ENCODE measurements around the gene MAMLD1.

The MAMLD1 gene

DNA sequence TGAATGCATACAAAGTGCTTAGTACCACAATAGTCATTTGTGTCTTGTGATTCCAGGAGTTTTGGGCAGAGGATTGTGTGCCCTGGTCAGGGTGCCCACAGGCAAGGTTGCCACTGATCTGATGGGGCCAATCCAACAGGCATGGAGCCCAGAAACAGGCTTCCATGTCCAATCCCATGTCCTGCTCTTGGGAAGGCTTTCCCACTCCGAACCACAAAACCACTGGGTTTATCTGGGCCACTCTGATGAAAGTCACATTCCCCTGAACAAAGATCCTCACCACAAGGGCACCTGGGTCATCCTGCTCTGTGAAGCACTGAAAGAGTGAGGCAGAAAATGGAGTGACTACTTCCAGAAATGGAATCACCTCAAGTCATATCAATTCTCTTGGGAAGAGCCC lies 96.9 kb downstream of the MAMLD1 start:
- Histone ChIP-seq H3K36me3 (ENCODE audit: control insufficient read depth, low read length) (no peaks in the 10 kb centered on the region), H3K9me2 (replicated peaks; ENCODE audit: control insufficient read depth, low read length) (no peaks in the 10 kb centered on the region), H3K27ac (ENCODE audit: low read depth, low read length) (no peak overlapping the region), H3K79me2 (ENCODE audit: control insufficient read depth, low read length) (no peaks in the 10 kb centered on the region), H3K4me1 (ENCODE audit: control insufficient read depth, low read length) (no peaks in the 10 kb centered on the region), H3K9me3 (ENCODE audit: control insufficient read depth, insufficient read depth, low read length) (no peaks in the 10 kb centered on the region), H3F3A (ENCODE audit: control insufficient read depth, insufficient read depth) (no peaks in the 10 kb centered on the region), H3K27me3 (ENCODE audit: control insufficient read depth, low read length) (no peaks in the 10 kb centered on the region), H3K4me3 (ENCODE audit: low read length) (no peak overlapping the region), H4K20me1 (ENCODE audit: control insufficient read depth, insufficient read depth, low read depth, low read length) (no peaks in the 10 kb centered on the region), H3K4me2 (ENCODE audit: low read length) (no peak overlapping the region)
- TF ChIP-seq, protein P1, sequence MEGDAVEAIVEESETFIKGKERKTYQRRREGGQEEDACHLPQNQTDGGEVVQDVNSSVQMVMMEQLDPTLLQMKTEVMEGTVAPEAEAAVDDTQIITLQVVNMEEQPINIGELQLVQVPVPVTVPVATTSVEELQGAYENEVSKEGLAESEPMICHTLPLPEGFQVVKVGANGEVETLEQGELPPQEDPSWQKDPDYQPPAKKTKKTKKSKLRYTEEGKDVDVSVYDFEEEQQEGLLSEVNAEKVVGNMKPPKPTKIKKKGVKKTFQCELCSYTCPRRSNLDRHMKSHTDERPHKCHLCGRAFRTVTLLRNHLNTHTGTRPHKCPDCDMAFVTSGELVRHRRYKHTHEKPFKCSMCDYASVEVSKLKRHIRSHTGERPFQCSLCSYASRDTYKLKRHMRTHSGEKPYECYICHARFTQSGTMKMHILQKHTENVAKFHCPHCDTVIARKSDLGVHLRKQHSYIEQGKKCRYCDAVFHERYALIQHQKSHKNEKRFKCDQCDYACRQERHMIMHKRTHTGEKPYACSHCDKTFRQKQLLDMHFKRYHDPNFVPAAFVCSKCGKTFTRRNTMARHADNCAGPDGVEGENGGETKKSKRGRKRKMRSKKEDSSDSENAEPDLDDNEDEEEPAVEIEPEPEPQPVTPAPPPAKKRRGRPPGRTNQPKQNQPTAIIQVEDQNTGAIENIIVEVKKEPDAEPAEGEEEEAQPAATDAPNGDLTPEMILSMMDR (IDR thresholded peaks at IDR 0.05; ENCODE audit: low read depth, low read length, poor library complexity, severe bottlenecking) = no peak
- no peak for TF ChIP-seq EZH2phosphoT487 (IDR thresholded peaks at IDR 0.05; ENCODE audit: borderline replicate concordance, low read length)

DNA sequence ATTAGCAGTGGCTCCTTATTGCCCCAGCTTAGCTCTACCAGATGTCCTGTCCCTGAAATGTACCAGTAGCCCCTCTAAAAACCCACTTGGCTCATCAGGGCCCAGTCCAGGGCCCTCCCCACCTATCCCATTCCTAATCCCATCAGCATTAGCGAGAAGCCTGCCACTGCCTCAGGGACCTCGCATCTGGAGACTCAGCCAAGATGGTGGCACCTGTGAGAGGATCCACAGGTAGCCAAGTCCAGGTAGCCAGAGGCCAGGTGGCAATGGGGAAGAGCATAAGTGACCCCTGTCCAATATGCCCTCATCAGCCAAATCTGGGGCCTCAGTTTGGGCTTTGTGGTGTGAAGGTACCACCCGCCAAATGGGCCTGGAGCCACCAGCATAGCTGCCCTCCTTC lies 97.7 kb downstream of the MAMLD1 start:
- H3K9me2 ChIP-seq (replicated peaks; ENCODE audit: control insufficient read depth, low read length) = no peaks in the 10 kb centered on the region
- no peak for TF ChIP-seq EZH2phosphoT487 (IDR thresholded peaks at IDR 0.05; ENCODE audit: borderline replicate concordance, low read length)
- TF ChIP-seq, protein P1 (IDR thresholded peaks at IDR 0.05; ENCODE audit: low read depth, low read length, poor library complexity, severe bottlenecking) = no peak
- H3K36me3 ChIP-seq (ENCODE audit: control insufficient read depth, low read length) = no peaks in the 10 kb centered on the region

DNA sequence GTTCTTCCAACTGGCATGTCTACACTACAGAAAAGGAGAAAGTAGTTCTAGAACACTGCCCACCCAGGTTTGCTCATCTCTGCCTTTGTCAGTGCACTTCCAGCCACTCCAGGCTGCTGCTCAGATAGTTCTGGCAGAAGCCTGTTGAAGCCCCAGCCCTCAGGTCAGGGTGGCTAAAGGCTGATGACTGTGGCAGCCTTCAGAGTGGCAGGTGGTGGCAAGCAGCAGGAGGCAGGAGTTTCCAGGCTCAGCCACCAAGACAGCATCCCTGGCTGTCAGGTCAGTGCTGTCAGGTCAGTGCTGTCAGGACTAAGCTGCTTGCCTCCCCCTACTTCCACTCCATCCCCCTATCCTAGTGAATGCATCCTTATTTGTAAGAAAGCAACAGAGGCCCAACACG lies 100.4 kb downstream of the MAMLD1 start:
- no peak overlapping the region for H3K27ac ChIP-seq (ENCODE audit: low read depth, low read length)
- no peaks in the 10 kb centered on the region for H3K27me3 ChIP-seq (ENCODE audit: control insufficient read depth, low read length)
- no peaks in the 10 kb centered on the region for H3K9me2 ChIP-seq (replicated peaks; ENCODE audit: control insufficient read depth, low read length)
- H3K4me3 ChIP-seq (ENCODE audit: low read length) = no peak overlapping the region
- no peak for TF ChIP-seq EZH2phosphoT487 (IDR thresholded peaks at IDR 0.05; ENCODE audit: borderline replicate concordance, low read length)
- TF ChIP-seq, protein P1 (IDR thresholded peaks at IDR 0.05; ENCODE audit: low read depth, low read length, poor library complexity, severe bottlenecking) = no peak
- no peaks in the 10 kb centered on the region for H3K4me1 ChIP-seq (ENCODE audit: control insufficient read depth, low read length)
- H3K79me2 ChIP-seq (ENCODE audit: control insufficient read depth, low read length) = no peaks in the 10 kb centered on the region
- no peaks in the 10 kb centered on the region for H3K9me3 ChIP-seq (ENCODE audit: control insufficient read depth, insufficient read depth, low read length)
- no peak overlapping the region for H3K4me2 ChIP-seq (ENCODE audit: low read length)
- H4K20me1 ChIP-seq (ENCODE audit: control insufficient read depth, insufficient read depth, low read depth, low read length) = no peaks in the 10 kb centered on the region
- no peaks in the 10 kb centered on the region for H3K36me3 ChIP-seq (ENCODE audit: control insufficient read depth, low read length)
- H3F3A ChIP-seq (ENCODE audit: control insufficient read depth, insufficient read depth) = no peaks in the 10 kb centered on the region

More for the DNA sequence above, 97.7 kb downstream of the MAMLD1 start:
- Histone ChIP-seq H3K79me2 (ENCODE audit: control insufficient read depth, low read length) (no peaks in the 10 kb centered on the region), H3K4me3 (ENCODE audit: low read length) (no peak overlapping the region), H3K27me3 (ENCODE audit: control insufficient read depth, low read length) (no peaks in the 10 kb centered on the region), H4K20me1 (ENCODE audit: control insufficient read depth, insufficient read depth, low read depth, low read length) (no peaks in the 10 kb centered on the region), H3F3A (ENCODE audit: control insufficient read depth, insufficient read depth) (no peaks in the 10 kb centered on the region), H3K27ac (ENCODE audit: low read depth, low read length) (no peak overlapping the region), H3K9me3 (ENCODE audit: control insufficient read depth, insufficient read depth, low read length) (no peaks in the 10 kb centered on the region), H3K4me1 (ENCODE audit: control insufficient read depth, low read length) (no peaks in the 10 kb centered on the region), H3K4me2 (ENCODE audit: low read length) (no peak overlapping the region)

DNA sequence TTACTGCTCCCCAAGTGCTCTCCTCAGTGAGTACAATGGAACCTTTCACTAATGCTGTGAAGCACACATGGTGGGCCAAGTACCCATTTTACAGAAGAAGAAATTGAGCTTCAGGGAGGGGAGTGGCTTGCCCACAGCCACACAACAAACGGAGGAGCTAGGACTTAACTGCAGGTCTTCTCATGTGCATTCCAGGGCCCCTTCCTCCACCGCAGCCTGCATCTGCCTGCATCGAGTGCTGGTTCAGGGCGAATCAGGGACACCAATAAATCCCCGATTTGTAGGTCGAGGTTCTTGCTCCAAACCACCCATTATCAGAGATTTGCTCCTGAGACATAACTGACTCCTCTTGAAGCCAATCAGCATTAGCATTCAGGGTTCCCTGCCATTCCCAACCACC lies 100.9 kb downstream of the MAMLD1 start:
- Histone ChIP-seq H3K27me3 (ENCODE audit: control insufficient read depth, low read length) (no peaks in the 10 kb centered on the region), H3K79me2 (ENCODE audit: control insufficient read depth, low read length) (no peaks in the 10 kb centered on the region), H3K4me3 (ENCODE audit: low read length) (no peak overlapping the region), H3F3A (ENCODE audit: control insufficient read depth, insufficient read depth) (no peaks in the 10 kb centered on the region), H3K27ac (ENCODE audit: low read depth, low read length) (no peak overlapping the region), H3K9me2 (replicated peaks; ENCODE audit: control insufficient read depth, low read length) (no peaks in the 10 kb centered on the region), H3K9me3 (ENCODE audit: control insufficient read depth, insufficient read depth, low read length) (no peaks in the 10 kb centered on the region), H4K20me1 (ENCODE audit: control insufficient read depth, insufficient read depth, low read depth, low read length) (no peaks in the 10 kb centered on the region), H3K4me2 (ENCODE audit: low read length) (no peak overlapping the region), H3K36me3 (ENCODE audit: control insufficient read depth, low read length) (no peaks in the 10 kb centered on the region), H3K4me1 (ENCODE audit: control insufficient read depth, low read length) (no peaks in the 10 kb centered on the region)
- TF ChIP-seq, protein P1 (IDR thresholded peaks at IDR 0.05; ENCODE audit: low read depth, low read length, poor library complexity, severe bottlenecking) = no peak
- TF ChIP-seq EZH2phosphoT487 (IDR thresholded peaks at IDR 0.05; ENCODE audit: borderline replicate concordance, low read length) = no peak
